AG09309 (cell line): ENCODE data around the gene CACNA1H.

Source experiments
- DNase-seq: peaks from one replicate; pipeline ENCODE4 v3.0.0-alpha.2; 2010; ENCODE audit warnings: low read depth
- H3K4me3 ChIP-seq: 2 replicates; pipeline ENCODE4 v1.5.1; 2011; ENCODE audit warnings: mild to moderate bottlenecking, low read depth, low read length, moderate library complexity; ENCODE audit not compliant: control insufficient read depth
- TF ChIP-seq, protein P1 (sequence below): IDR thresholded peaks from 2 replicates; pipeline ENCODE4 v1.5.1; 2011; ENCODE audit warnings: mild to moderate bottlenecking, low read depth, low read length, inconsistent platforms; ENCODE audit not compliant: insufficient read depth, control insufficient read depth; ENCODE audit errors: missing control alignments

The CACNA1H gene

DNA sequence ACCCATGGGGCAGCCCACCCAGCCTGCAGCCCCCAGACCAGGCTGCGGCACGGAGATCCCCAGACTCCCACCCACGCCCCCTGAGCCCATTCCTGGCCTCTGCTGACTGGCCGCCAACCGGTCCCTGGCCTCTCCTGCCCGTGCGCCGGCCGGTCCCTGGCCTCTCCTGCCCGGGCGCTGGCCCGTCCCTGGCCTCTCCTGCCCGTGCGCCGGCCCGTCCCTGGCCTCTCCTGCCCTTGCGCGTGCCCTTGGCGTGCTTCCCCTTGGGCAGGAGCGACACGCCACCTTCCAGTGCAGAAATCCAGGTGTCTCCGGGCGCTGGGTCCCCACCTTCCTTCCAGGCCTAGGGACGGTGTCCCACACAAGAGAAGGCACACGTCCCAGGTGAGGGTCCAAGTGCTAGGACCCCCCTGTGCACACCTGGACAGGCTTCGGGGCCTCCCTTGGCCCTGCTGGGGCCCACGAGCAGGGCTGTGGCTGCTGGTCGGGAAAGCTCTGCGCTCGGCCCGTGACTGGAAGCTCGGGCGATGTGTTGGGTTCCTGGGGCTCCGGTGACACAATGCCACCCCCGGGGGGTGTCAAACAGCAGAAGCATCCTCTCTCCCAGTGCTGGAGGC, 21.4 kb upstream of the CACNA1H start:
- TF ChIP-seq, protein P1, sequence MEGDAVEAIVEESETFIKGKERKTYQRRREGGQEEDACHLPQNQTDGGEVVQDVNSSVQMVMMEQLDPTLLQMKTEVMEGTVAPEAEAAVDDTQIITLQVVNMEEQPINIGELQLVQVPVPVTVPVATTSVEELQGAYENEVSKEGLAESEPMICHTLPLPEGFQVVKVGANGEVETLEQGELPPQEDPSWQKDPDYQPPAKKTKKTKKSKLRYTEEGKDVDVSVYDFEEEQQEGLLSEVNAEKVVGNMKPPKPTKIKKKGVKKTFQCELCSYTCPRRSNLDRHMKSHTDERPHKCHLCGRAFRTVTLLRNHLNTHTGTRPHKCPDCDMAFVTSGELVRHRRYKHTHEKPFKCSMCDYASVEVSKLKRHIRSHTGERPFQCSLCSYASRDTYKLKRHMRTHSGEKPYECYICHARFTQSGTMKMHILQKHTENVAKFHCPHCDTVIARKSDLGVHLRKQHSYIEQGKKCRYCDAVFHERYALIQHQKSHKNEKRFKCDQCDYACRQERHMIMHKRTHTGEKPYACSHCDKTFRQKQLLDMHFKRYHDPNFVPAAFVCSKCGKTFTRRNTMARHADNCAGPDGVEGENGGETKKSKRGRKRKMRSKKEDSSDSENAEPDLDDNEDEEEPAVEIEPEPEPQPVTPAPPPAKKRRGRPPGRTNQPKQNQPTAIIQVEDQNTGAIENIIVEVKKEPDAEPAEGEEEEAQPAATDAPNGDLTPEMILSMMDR, result no peak
- no peak overlapping the region for H3K4me3 ChIP-seq
- DNase-seq, result no peak

DNA sequence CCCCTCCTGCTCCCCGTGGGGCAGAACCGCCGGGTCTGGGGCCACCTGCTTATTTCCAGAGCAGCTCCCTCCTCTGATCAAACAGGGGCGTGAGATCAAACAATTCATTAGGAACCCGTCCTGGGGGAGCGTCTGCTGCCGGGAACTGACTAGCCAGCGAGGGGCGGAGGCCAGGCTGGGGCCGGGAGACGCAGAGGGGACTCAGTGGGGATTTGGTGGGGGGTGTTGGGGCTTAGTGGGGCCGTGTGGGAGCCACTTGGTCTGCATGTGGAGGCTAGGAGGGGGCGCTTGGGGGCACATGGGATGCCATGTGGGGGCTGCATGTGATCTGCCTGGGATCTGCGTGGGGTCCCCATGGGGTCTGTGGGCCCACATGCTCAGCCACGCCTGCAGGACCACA, 20.5 kb upstream of the CACNA1H start:
- TF ChIP-seq, protein P1, result no peak
- DNase-seq, result no peak
- no peak overlapping the region for H3K4me3 ChIP-seq

DNA sequence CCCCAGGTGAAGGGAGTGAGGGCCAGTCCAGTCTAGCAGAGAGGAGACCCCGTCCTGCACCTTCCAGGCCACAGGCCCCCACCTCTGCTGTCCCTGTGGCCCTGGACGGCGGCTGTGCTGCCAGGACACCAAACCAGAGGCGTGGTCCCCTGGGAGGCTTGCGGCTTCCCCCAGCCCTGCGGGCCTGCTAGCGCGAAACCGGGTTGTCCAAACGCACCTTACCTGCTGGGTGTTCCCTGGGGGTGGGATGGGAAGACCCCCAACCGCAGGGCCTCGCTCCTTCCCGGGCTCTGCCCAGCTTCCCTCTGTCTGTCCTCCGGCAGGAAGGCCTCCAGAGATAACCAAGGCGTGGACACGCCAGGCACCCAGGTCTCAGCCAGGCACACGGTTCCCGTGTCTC, 19.6 kb upstream of the CACNA1H start:
- DNase-seq, result no peak
- TF ChIP-seq, protein P1, result no peak
- no peak overlapping the region for H3K4me3 ChIP-seq

DNA sequence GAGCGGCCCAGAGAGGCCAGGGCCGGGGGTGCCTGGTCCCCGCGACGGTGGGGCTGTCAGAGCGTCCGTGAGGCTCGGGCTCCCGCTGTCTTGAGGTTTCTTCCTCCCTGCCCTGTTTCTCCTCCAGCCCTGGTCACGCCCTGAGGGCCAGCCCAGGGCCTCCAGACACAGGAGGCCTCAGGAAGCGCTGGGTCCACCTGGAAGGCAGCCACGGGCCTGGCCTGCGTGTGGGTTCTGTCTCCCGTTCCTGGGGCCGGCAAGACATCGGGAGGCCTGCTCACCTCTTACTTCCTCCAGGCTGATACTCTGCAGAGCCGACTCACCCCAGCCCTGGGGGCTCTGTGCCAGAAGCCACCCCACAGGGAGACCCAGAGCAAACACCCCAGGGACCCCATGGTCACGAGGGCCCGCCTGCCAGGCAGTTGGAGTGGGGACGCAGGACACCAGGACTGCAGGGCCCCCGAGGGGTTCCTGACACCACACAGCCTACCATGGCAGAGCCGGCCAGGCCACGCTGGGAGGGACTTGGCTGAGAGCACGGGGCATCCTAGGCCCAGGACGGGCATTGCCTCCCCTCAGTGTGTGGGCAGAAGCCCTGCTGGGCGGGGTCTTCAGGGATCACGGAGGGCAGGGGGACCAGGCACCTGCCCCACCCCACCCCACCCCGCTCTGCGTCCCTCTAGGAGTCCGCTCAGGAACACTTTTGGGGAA, 18.9 kb upstream of the CACNA1H start:
- no peak overlapping the region for H3K4me3 ChIP-seq
- TF ChIP-seq, protein P1, result no peak
- DNase-seq, result no peak

DNA sequence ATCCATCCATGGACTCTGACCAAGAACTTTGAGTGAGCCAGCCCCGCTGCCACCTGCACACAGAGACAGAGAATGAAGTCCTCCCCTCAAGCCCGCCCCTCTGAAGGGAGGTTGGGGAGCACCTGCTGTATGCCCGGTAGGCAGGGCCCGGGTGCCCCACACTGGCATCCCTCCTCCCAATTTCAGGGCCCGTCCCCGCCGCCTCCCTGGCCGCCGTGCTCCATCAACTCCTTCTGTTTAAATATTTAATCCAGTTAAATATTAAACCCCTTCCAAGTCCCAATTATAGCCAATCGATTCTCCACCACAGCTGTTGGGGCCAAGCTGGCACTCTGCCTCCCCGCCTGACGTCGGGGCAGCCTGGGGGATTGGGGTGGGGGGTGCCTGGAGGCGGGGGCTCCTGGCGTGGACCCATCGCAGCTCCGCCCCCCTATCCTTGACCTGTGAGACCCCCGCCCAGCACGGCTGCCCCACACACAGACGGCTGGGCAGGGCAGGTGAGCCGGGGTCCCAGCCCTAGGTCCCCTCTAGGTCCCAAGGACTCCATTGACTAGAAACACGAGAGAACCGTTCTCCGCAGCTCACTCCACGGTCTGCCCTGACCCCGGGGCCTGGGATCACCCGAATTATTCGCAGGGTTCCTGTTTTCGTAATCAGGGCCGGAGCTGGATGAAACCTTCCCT, 18.0 kb upstream of the CACNA1H start:
- TF ChIP-seq, protein P1, result no peak
- no peak for DNase-seq
- no peak overlapping the region for H3K4me3 ChIP-seq

DNA sequence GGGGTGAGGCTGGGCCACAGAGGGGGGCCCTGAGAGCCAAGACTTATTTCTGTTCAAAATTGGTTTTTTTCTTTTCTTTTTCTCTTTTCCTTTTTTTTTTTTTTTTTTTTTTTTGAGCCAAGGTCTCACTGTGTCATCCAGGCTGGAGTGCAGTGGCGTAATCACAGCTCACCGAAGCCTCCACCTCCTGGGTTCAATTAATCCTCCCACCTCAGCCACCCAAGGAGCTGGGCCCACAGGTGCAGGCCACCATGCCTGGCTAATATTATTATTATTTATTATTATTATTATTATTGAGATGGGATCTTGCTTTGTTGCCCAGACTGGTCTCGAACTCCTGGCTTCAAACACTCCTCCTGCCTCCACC, 17.5 kb upstream of the CACNA1H start:
- no peak for DNase-seq
- TF ChIP-seq, protein P1, result no peak
- no peak overlapping the region for H3K4me3 ChIP-seq
